Body of pancreas (tissue), 4 donors: ENCODE results near the gene ARHGAP26.

Experiments used
- CTCF ChIP-seq, 7 experiments: fragments of 450-650 bp in 4 of 7; fragments of 200-600 bp in 3 of 7; sonication (generic) in 3 of 7; IDR thresholded peaks; one replicate each; pipeline ENCODE4 v1.5.1; 2016 to 2019; ENCODE audit warnings: antibody characterized with exemption in 7 of 7
- POLR2A ChIP-seq, 3 donors: fragments of 450-650 bp; IDR thresholded peaks; one replicate each; pipeline ENCODE4 v1.6.1; 2016; ENCODE audit warnings: antibody characterized with exemption in 3 of 3, mild to moderate bottlenecking in 2 of 3

- TF ChIP-seq POLR2A (IDR thresholded peaks at IDR 0.05) = no peak
- TF ChIP-seq CTCF (IDR thresholded peaks at IDR 0.05) = no peak
These were observed 62.1 kb downstream of the ARHGAP26 start for GRCh38 chr5:142832263-142832662.
